Measurements from ENCODE around the gene F5.

The F5 gene

DNA sequence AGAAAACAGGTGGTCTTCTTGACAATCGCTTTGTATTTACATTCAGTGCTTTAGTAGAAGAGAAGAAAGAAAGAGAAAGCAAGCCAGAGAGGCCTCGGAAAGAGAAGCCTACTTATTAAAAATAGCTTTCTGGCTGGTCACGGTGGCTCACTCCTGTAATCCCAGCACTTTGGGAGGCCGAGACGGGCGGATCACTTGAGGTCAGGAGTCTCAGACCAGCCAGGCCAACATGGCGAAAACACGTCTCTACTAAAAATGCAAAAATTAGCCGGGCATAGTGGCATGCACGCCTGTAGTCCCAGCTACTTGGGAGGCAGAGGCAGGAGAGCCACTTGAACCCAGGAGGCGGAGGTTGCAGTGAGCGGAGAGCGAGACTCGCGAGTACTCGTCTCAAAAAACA lies 98.7 kb downstream of the F5 start:
- Histone ChIP-seq H3K27ac (peak overlapping the region; percentile 99 to 100), H3K4me3 (no peak overlapping the region)
- TF ChIP-seq, protein P1, sequence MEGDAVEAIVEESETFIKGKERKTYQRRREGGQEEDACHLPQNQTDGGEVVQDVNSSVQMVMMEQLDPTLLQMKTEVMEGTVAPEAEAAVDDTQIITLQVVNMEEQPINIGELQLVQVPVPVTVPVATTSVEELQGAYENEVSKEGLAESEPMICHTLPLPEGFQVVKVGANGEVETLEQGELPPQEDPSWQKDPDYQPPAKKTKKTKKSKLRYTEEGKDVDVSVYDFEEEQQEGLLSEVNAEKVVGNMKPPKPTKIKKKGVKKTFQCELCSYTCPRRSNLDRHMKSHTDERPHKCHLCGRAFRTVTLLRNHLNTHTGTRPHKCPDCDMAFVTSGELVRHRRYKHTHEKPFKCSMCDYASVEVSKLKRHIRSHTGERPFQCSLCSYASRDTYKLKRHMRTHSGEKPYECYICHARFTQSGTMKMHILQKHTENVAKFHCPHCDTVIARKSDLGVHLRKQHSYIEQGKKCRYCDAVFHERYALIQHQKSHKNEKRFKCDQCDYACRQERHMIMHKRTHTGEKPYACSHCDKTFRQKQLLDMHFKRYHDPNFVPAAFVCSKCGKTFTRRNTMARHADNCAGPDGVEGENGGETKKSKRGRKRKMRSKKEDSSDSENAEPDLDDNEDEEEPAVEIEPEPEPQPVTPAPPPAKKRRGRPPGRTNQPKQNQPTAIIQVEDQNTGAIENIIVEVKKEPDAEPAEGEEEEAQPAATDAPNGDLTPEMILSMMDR (IDR thresholded peaks at IDR 0.05) = no peak
- no peak for DNase-seq (ENCODE audit: low spot score)

DNA sequence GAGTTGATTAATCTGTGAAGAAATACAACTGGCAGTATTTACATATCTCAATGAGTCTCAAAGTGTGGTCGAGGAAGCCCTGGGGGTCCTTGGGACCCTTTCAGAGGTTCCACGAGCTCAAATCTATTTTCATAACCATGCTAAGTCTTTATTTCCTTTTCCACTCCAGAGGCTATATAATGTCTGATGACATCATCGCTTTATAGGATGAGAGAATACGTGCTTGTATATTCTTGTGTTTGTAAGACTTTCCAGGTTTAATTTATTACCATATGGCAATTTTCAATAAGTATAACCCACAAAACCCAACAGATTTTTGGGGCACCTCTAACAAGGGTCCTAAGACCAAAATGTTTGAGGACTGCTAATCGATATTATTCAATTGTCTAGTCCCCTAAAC lies 99.1 kb downstream of the F5 start:
- Histone ChIP-seq H3K27ac (peak overlapping the region; percentile 99 to 100), H3K4me3 (peak overlapping the region; percentile 95)
- no peak for DNase-seq (ENCODE audit: low spot score)
- TF ChIP-seq, protein P1 (IDR thresholded peaks at IDR 0.05) = no peak

- peak overlapping the region; percentile 95 for H3K4me3 ChIP-seq
- peak overlapping the region; percentile 99 to 100 for H3K27ac ChIP-seq
- TF ChIP-seq, protein P1 (IDR thresholded peaks at IDR 0.05) = no peak
- DNase-seq (ENCODE audit: low spot score) = no peak
Observed at GRCh38 chr1:169486281-169487051, 99.8 kb downstream of the F5 start.

DNA sequence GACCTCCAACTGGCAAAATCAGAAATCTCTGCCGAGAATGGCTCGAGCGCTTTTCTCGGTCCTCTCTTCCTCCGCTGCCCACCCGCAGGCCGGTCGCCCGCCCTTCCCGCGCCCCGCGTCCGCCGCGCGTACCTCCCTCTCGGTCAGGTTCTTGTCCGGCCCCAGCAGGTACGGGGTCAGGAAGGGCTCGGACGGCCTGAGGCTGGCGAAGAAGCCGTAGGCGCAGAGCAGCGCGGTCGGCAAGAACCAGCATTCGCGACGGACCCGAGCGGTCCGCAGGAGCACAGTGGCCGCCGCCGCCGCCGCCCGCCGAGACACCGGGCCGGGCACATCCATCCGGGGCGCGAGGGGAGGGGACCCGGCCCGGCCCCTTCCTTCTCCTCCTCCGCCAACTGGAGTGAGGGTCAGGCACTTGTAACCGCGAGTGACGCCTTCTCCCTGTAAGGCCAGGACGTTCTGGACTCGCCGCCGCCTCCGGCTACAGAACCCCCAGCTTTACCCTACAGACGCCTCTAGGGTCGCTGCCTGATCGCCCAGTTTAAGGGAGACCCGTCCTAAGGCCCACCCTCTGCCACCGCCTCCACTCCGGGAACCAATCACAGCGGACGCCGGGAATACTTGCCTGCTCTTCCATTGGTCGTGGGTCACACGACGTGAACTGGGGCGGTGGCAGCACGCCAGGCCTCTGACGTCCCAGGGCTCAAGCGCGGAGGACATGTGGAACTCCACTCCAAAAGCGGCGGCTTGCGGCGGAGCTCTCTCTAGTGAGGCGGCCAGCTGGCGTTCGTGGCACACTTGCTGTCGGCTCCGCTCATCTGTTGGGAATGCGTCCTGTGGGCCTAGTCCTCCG lies 100.6 kb downstream of the F5 start, which contains the start of gene SLC19A2:
SLC19A2 (minus strand) TSS at position 514 of the 850 bp plus-strand sequence; CDS start at position 336, 178 bp downstream.
- TF ChIP-seq, protein P1 (IDR thresholded peaks at IDR 0.05) = no peak
- H3K4me3 ChIP-seq = peak within 1 kb of the TSS; percentile 95
- peak within 1 kb of the TSS; percentile 99 to 100 for H3K27ac ChIP-seq
- peak; percentile 100 for DNase-seq (ENCODE audit: low spot score)

DNA sequence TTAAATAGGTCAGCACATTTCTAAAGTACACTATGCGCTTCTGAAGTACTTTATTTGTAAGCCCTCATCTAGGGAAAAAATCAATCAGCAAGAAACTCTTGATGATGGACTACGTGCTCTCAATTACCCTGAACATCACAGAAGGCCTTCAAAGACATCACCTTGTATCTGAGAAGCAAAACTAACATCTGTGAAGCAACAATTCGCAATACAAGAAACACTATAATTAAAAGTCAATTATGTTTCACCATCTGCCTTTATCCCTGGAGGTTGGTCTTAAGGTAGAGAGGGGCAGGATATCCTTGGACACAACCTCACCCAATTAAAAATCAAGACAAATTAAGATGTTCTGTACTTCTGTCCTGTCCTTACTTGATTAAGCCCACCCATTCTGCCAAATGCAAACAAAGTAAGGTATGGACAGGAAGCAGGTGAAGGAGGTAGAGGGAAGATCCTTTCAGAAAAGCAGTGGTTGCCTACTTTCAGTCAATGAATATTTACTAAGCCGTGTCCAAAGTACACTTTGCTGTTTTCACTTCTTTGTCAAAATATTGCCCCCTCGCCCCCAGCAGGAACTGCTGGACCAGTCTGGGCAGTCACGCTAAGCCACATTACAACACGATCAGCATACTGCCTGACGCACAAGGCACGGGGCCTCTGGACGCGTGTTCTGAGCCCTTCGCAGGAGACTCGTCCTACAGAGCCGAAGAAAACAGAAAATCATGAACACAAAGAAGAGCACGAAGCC lies 101.4 kb downstream of the F5 start:
- Histone ChIP-seq H3K27ac (peak overlapping the region; percentile 99 to 100), H3K4me3 (peak overlapping the region; percentile 95)
- TF ChIP-seq, protein P1 (IDR thresholded peaks at IDR 0.05) = no peak
- peak; percentile 81 for DNase-seq (ENCODE audit: low spot score)

- TF ChIP-seq, protein P1 (IDR thresholded peaks at IDR 0.05) = no peak
- no peak for DNase-seq (ENCODE audit: low spot score)
- peak overlapping the region; percentile 44 to 100 for H3K27ac ChIP-seq
- peak overlapping the region; percentile 95 for H3K4me3 ChIP-seq
Observed at GRCh38 chr1:169484101-169484500, 102.2 kb downstream of the F5 start.

All from coronary artery (tissue), 2 donors.